HCT116 (cell line): Measurements from ENCODE around the gene KLHDC3. TPM values are rescaled to one million over a fixed set of nuclear protein-coding genes. Genes with fewer than 3 reads are reported as not detected.

Experiments used
- ATAC-seq: fragments of 200-7000 bp; cut with Tn5 transposase; 2 replicates; pipeline ENCODE4 v1.9.1; 2020; ENCODE audit warnings: mild to moderate bottlenecking, moderate library complexity
- BruUV-seq: library from RNA; stranded (reverse); fragments of 400-500 nt; replicated peaks from 2 replicates; lab custom pipeline; 2021; lab: Mats Ljungman, UMichigan
- CTCF ChIA-PET: fragments of 300-600 bp; sonication (Branson Sonifier 250); formaldehyde crosslinking; loops from one replicate; lab custom pipeline; 2021; ENCODE audit warnings: antibody characterized with exemption; lab: Charles Lee
- POLR2A ChIA-PET: fragments of 300-600, 350-600 bp; sonication (Branson Sonifier 250); formaldehyde crosslinking; loops from one replicate; lab custom pipeline; 2021; ENCODE audit warnings: antibody characterized with exemption; lab: Charles Lee
- RAD21 ChIA-PET, 2 experiments: fragments of 300-600 bp; sonication (Branson Sonifier 250); formaldehyde crosslinking; loops; one replicate each; lab custom pipeline; 2023; ENCODE audit warnings: low total read pairs in 2 of 2; ENCODE audit not compliant: uncharacterized antibody in 2 of 2, unreplicated experiment in 2 of 2, low non-redundant PET in 1 of 2; lab: Charles Lee
- DNase-seq: peaks from one replicate; pipeline ENCODE4 v3.0.0-alpha.2; 2010; ENCODE audit warnings: low read depth, low spot score
- H2AFZ ChIP-seq: fragments of 200-600 bp; shearing (Covaris generic), sonication (generic); 2 replicates; pipeline ENCODE4 v1.6.1; 2017; ENCODE audit warnings: low read depth, mixed run types, mixed read lengths, antibody characterized with exemption, low read length; ENCODE audit not compliant: poor library complexity, severe bottlenecking
- H3K27ac ChIP-seq: 2 replicates; pipeline ENCODE4 v1.5.1; 2012; ENCODE audit warnings: low read depth, low read length
- H3K27me3 ChIP-seq: fragments of 200-600 bp; sonication (generic); 2 replicates; pipeline ENCODE4 v1.6.1; 2016; ENCODE audit warnings: mixed run types, low read length, mixed read lengths; ENCODE audit not compliant: insufficient read depth
- H3K36me3 ChIP-seq, 2 experiments: fragments of 200-500 bp in 1 of 2; fragments of 200-600 bp in 1 of 2; sonication (Bioruptor generic) in 1 of 2; sonication (generic) in 1 of 2; 2 replicates each; pipeline versions ENCODE4 v1.5.1 to v1.6.1; 2014 to 2016; ENCODE audit warnings: low read length in 2 of 2, inconsistent platforms in 1 of 2, mixed read lengths in 1 of 2, mixed run types in 1 of 2; ENCODE audit not compliant: insufficient read depth in 2 of 2, control insufficient read depth in 1 of 2
- H3K4me1 ChIP-seq, 2 experiments: fragments of 200-600 bp in 1 of 2; sonication (generic) in 1 of 2; 2 replicates each; pipeline versions ENCODE4 v1.5.1 to v1.6.1; 2012 to 2017; ENCODE audit warnings: low read length in 2 of 2, inconsistent platforms in 1 of 2, mild to moderate bottlenecking in 1 of 2, mixed read lengths in 1 of 2, mixed run types in 1 of 2, moderate library complexity in 1 of 2; ENCODE audit not compliant: insufficient read depth in 2 of 2, control insufficient read depth in 1 of 2
- H3K4me2 ChIP-seq: fragments of 200-600 bp; sonication (generic); 2 replicates; pipeline ENCODE4 v1.6.1; 2017; ENCODE audit warnings: mixed run types, low read length, mixed read lengths
- H3K4me3 ChIP-seq, 2 experiments: fragments of 200-600 bp in 1 of 2; sonication (generic) in 1 of 2; replicated peaks in 1 of 2; 2 replicates each; pipeline ENCODE4 v1.5.1; 2011 to 2016; ENCODE audit warnings: low read length in 2 of 2, control low read depth in 1 of 2, low read depth in 1 of 2, mild to moderate bottlenecking in 1 of 2, mixed read lengths in 1 of 2, mixed run types in 1 of 2
- H3K79me2 ChIP-seq: fragments of 200-600 bp; sonication (generic); 2 replicates; pipeline ENCODE4 v1.6.1; 2017; ENCODE audit warnings: mild to moderate bottlenecking, mixed run types, low read length, moderate library complexity, mixed read lengths; ENCODE audit not compliant: insufficient read depth
- H3K9ac ChIP-seq: fragments of 200-600 bp; sonication (generic); 2 replicates; pipeline ENCODE4 v1.6.1; 2016; ENCODE audit warnings: low read length, mixed read lengths
- H3K9me2 ChIP-seq: fragments of 200-600 bp; sonication (generic), shearing (Covaris generic); 2 replicates; pipeline ENCODE4 v1.6.1; 2017; ENCODE audit warnings: mixed run types, mild to moderate bottlenecking, moderate library complexity; ENCODE audit not compliant: insufficient read depth
- H3K9me3 ChIP-seq, 2 experiments: fragments of 200-500 bp in 1 of 2; fragments of 200-600 bp in 1 of 2; sonication (Bioruptor generic) in 1 of 2; sonication (generic) in 1 of 2; 2 replicates each; pipeline ENCODE4 v1.6.1; 2014 to 2017; ENCODE audit warnings: low read length in 2 of 2, mixed read lengths in 2 of 2, inconsistent platforms in 1 of 2, low read depth in 1 of 2, mild to moderate bottlenecking in 1 of 2, mixed run types in 1 of 2, moderate library complexity in 1 of 2; ENCODE audit not compliant: control insufficient read depth in 1 of 2, insufficient read depth in 1 of 2
- H4K20me1 ChIP-seq: fragments of 200-600 bp; sonication (generic), shearing (Covaris generic); 2 replicates; pipeline ENCODE4 v1.6.1; 2017; ENCODE audit warnings: mixed run types, mild to moderate bottlenecking, moderate library complexity; ENCODE audit not compliant: insufficient read depth
- EGR1 ChIP-seq: IDR thresholded peaks from 2 replicates; pipeline ENCODE4 v1.6.1; 2012; ENCODE audit warnings: low read depth
- ELF1 ChIP-seq: IDR thresholded peaks from 2 replicates; pipeline ENCODE4 v1.6.1; 2012; ENCODE audit warnings: low read depth, borderline replicate concordance
- EZH2 ChIP-seq: fragments of 200-600 bp; sonication (generic); IDR thresholded peaks from 2 replicates; pipeline ENCODE4 v1.6.1; 2017; ENCODE audit warnings: antibody characterized with exemption, mixed run types
- FOSL1 ChIP-seq: IDR thresholded peaks from 2 replicates; pipeline ENCODE4 v1.6.1; 2012; ENCODE audit warnings: low read depth
- JUND ChIP-seq: IDR thresholded peaks from 2 replicates; pipeline ENCODE4 v1.6.1; 2012
- MAX ChIP-seq: IDR thresholded peaks from 2 replicates; pipeline ENCODE4 v1.6.1; 2012
- POLR2AphosphoS5 ChIP-seq: IDR thresholded peaks from 2 replicates; pipeline ENCODE4 v1.6.1; 2011; ENCODE audit warnings: mild to moderate bottlenecking, low read depth, low read length, moderate library complexity
- REST ChIP-seq: IDR thresholded peaks from 2 replicates; pipeline ENCODE4 v1.6.1; 2012; ENCODE audit warnings: low read depth
- ZFX ChIP-seq: fragments of 450-650 bp; IDR thresholded peaks from 2 replicates; pipeline ENCODE4 v1.6.1; 2017
- intact Hi-C: fragments of 100-400 bp; cut with micrococcal nuclease; formaldehyde crosslinking; loops from 2 replicates; pipeline ENCODE4 v1.10.0; 2022
- total RNA-seq: library from RNA; stranded (reverse); gene quantifications from one replicate; pipeline ENCODE4 v1.2.1, GENCODE V29; 2021; ENCODE audit not compliant: unreplicated experiment

Gene KLHDC3
- total RNA-seq, 1 experiment from 2014 or later, result 67.2 TPM

- DNase-seq (no peak), ATAC-seq (no peak)
- Histone ChIP-seq H3K36me3 (peaks cover 30 to 34% of the 10 kb centered on the region in 2 experiments; a peak in 3 of 4 replicates), H3K79me2 (peaks cover 45% of the 10 kb centered on the region), H3K9me2 (no peaks in the 10 kb centered on the region), H3K9ac (no peak overlapping the region), H3K9me3 (no peaks in the 10 kb centered on the region), H3K4me3 (no peak overlapping the region), H3K4me1 (peaks cover 9 to 20% of the 10 kb centered on the region in 2 experiments), H2AFZ (no peak overlapping the region), H3K27ac (no peak overlapping the region), H3K27me3 (no peaks in the 10 kb centered on the region), H3K4me2 (no peak overlapping the region), H4K20me1 (no peaks in the 10 kb centered on the region)
- CTCF ChIA-PET, result no interaction called here
- TSS peak; percentile 14 for BruUV-seq
- intact Hi-C loops, result no loop called here
- RAD21 ChIA-PET, result no interaction called here
- POLR2A ChIA-PET, result interaction anchor here (1.6 to 2.0 kb wide), 3 partner anchors 8 to 40 kb away, joined by 3 to 7 read pairs (median 5); partner anchors contain the start of genes KLHDC3, MEA1 and PPP2R5D
- TF ChIP-seq FOSL1, result no peak
- TF ChIP-seq POLR2AphosphoS5, result 0 out of 2 replicates have a peak, but pooled peaks have one; percentile 17
Measured at GRCh38 chr6:43024436-43024835, 10.4 kb downstream of the KLHDC3 start.

- Histone ChIP-seq H3K4me3 (no peak overlapping the region), H3K27ac (no peak overlapping the region), H3K27me3 (no peaks in the 10 kb centered on the region), H3K36me3 (peaks cover 37 to 41% of the 10 kb centered on the region in 2 experiments), H3K9me3 (no peaks in the 10 kb centered on the region), H3K4me2 (no peak overlapping the region), H4K20me1 (no peaks in the 10 kb centered on the region), H3K9ac (no peak overlapping the region), H3K4me1 (peaks cover 5 to 9% of the 10 kb centered on the region in 2 experiments), H3K79me2 (peaks cover 42% of the 10 kb centered on the region), H3K9me2 (no peaks in the 10 kb centered on the region), H2AFZ (no peak overlapping the region)
- ChIA-PET RAD21 (no interaction called here), POLR2A (no interaction called here), CTCF (no interaction called here)
- DNase-seq (no peak), ATAC-seq (no peak)
- intact Hi-C loops, result no loop called here
- BruUV-seq, result no TSS peak
- no peak for TF ChIP-seq JUND
- TF ChIP-seq EZH2, result no peak
- no peak for TF ChIP-seq MAX
- no peak for TF ChIP-seq ELF1
- no peak for TF ChIP-seq REST
- TF ChIP-seq ZFX, result no peak
- no peak for TF ChIP-seq POLR2AphosphoS5
- no peak for TF ChIP-seq EGR1
- TF ChIP-seq, all 23 proteins: peak for 0
Measured at GRCh38 chr6:43026365-43026764, 12.3 kb downstream of the KLHDC3 start.
